Heart right ventricle (tissue), 16 donors: ENCODE measurements around the gene TTC7B. TPM values are rescaled to one million over a fixed set of nuclear protein-coding genes. Genes with fewer than 3 reads are reported as not detected.

Source experiments
- ATAC-seq, 8 donors: fragments of 200-7000 bp; cut with Tn5 transposase; one replicate each; pipeline ENCODE4 v1.9.1; 2020; ENCODE audit warnings: mild to moderate bottlenecking in 8 of 8, moderate library complexity in 8 of 8, moderate number of reproducible peaks in 1 of 8
- DNase-seq, 2 donors: peaks; one replicate each; pipeline ENCODE4 v3.0.0-alpha.2; 2020
- H3K27ac ChIP-seq, 10 donors: fragments of 200-600 bp; sonication (generic) in 2 of 10; one replicate each; pipeline versions ENCODE4 v1.5.0 to v1.8.0; 2020 to 2022; ENCODE audit warnings: mild to moderate bottlenecking in 3 of 10
- H3K27me3 ChIP-seq, 7 donors: fragments of 200-600 bp; one replicate each; pipeline ENCODE4 v1.8.0; 2021 to 2022; ENCODE audit warnings: mild to moderate bottlenecking in 2 of 7
- H3K36me3 ChIP-seq, 9 donors: fragments of 200-600 bp; sonication (generic) in 1 of 9; one replicate each; pipeline versions ENCODE4 v1.5.0 to v1.8.0; 2020 to 2022; ENCODE audit warnings: mild to moderate bottlenecking in 2 of 9
- H3K4me1 ChIP-seq, 9 donors: fragments of 200-600 bp; sonication (generic) in 1 of 9; one replicate each; pipeline versions ENCODE4 v1.5.0 to v1.8.0; 2020 to 2022; ENCODE audit warnings: mild to moderate bottlenecking in 4 of 9
- H3K4me3 ChIP-seq, 10 donors: fragments of 200-600 bp; sonication (generic) in 2 of 10; one replicate each; pipeline versions ENCODE4 v1.5.0 to v1.8.0; 2020 to 2022; ENCODE audit warnings: mild to moderate bottlenecking in 7 of 10, moderate library complexity in 2 of 10
- H3K9me3 ChIP-seq, 11 donors: fragments of 200-600 bp in 10 of 11; sonication (generic) in 2 of 11; one replicate each; pipeline versions ENCODE4 v1.5.0 to v1.8.0; 2013 to 2022; ENCODE audit warnings: mild to moderate bottlenecking in 2 of 11, control low read depth in 1 of 11, moderate library complexity in 1 of 11
- WGBS, 2 donors: extraction: QIAGEN DNeasy Blood & Tissue Kit; methylation state at CpG; one replicate each; pipeline ENCODE4 v1.1.7; 2013; ENCODE audit warnings: inconsistent platforms in 1 of 2; 5-methylcytosine and 5-hydroxymethylcytosine counted together
- intact Hi-C, 10 donors: fragments of 100-400 bp; cut with DNase I; formaldehyde crosslinking; loops; one replicate each; pipeline versions ENCODE4 v1.11.1 to v1.14.2; 2022
- polyA plus RNA-seq, 2 donors: library from polyadenylated mRNA; stranded (reverse); fragments of 200-250 nt; gene quantifications; one replicate each; pipeline ENCODE4 v1.2.3, GENCODE V29; 2013
- total RNA-seq, 10 donors: library from RNA; stranded (reverse); fragmentation: NEBNext Ultra II Directional in 3 of 10; extraction: Animal tissue kit (Norgen Biotek cat#: 25700) in 3 of 10; gene quantifications; one replicate each; pipeline versions ENCODE4 v1.2.1 to v1.2.4, GENCODE V29; 2021 to 2023
- TF ChIP-seq, protein P1 (sequence below), 9 donors: fragments of 200-600 bp; sonication (generic) in 2 of 9; IDR thresholded peaks; one replicate each; pipeline versions ENCODE4 v1.5.0 to v1.8.0; 2021 to 2022; ENCODE audit warnings: antibody characterized with exemption in 9 of 9, mild to moderate bottlenecking in 5 of 9, moderate library complexity in 1 of 9
- donor health status: Arrhythmogenic right ventricular cardiomyopathy.
- donor health status: ischemic (EF 13 %, LVEDD 7.1; RV severe dilation, severe dysfunction).
- donor health status: healthy with polysubstance abuse.
- donor health status: DM: no; HTN: yes; CAD: no.
- donor health status: DM: no; HTN: no; CAD: no.
- donor health status: ischemic (EF 25% LVEDD 6.9; RV normal size, moderate dysfunction).
- donor health status: ischemic (EF 25% LVEDD 5.7; RV mildly dilated, moderate dysfunction).
- donor health status: healthy.
- donor health status: DM: yes; HTN: yes; CAD: no.
- donor health status: Ischemic cardiomyopathy.
- donor health status: ischemic (EF 35%, LVEDD 5.7; RV mildly dilated, moderate dysfunction).
- donor health status: nonischemic (EF 11% LVEDD 7.7; RV severe dilation, severe dysfunction).
- donor health status: DM: yes; HTN: yes; CAD: no.
- donor health status: PGD.
- donor health status: ischemic (EF 29% LVEDD 5.4; RV normal size, mild dysfunction).
- donor health status: nonischemic (EF 23%, LVEDD 6.1; RV moderate dilation, normal function).

Gene TTC7B
- total and polyA plus RNA-seq, 12 donors = 23.0 to 79.4 (median 65.5) TPM

DNA sequence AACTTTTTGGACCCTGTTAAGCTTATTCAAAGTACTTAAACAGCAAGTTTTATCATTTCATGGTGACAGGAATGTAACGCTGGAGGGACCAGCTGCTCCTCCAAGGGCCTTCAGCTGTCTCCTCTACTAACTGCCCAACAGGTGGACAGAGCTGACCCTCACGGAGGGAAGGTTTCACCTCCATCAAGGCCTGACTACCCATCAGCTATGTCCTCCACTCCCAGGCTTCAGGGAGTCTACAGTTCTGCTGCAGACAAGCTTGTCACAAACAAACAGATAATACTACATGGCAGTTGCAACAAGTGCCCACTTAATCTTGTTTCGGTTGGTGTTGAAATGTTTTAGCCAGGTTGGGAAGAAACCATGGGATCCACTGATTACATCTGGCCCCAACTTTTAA lies 175.1 kb downstream of the TTC7B start:
- H3K4me1 ChIP-seq = peaks cover 2 to 41% (median 25%) of the 10 kb centered on the region in 9 donors
- peak overlapping the region in 7 of 10 donors; percentile 7 to 61 (median 26) for H3K27ac ChIP-seq
- no peak for DNase-seq
- H3K36me3 ChIP-seq = peaks cover 0 to 50% (median 0%) of the 10 kb centered on the region in 9 donors
- WGBS, 2 donors = 56 to 65% methylated on average over 3 of the region's 3 CpGs
- intact Hi-C loops = no loop called here
- TF ChIP-seq, protein P1, sequence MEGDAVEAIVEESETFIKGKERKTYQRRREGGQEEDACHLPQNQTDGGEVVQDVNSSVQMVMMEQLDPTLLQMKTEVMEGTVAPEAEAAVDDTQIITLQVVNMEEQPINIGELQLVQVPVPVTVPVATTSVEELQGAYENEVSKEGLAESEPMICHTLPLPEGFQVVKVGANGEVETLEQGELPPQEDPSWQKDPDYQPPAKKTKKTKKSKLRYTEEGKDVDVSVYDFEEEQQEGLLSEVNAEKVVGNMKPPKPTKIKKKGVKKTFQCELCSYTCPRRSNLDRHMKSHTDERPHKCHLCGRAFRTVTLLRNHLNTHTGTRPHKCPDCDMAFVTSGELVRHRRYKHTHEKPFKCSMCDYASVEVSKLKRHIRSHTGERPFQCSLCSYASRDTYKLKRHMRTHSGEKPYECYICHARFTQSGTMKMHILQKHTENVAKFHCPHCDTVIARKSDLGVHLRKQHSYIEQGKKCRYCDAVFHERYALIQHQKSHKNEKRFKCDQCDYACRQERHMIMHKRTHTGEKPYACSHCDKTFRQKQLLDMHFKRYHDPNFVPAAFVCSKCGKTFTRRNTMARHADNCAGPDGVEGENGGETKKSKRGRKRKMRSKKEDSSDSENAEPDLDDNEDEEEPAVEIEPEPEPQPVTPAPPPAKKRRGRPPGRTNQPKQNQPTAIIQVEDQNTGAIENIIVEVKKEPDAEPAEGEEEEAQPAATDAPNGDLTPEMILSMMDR (IDR thresholded peaks at IDR 0.05) = no peak
- ATAC-seq = peak in 3 of 8 donors; percentile 22 to 48 (median 32)
- no peak overlapping the region for H3K4me3 ChIP-seq
- no peaks in the 10 kb centered on the region for H3K27me3 ChIP-seq
- no peaks in the 10 kb centered on the region for H3K9me3 ChIP-seq

DNA sequence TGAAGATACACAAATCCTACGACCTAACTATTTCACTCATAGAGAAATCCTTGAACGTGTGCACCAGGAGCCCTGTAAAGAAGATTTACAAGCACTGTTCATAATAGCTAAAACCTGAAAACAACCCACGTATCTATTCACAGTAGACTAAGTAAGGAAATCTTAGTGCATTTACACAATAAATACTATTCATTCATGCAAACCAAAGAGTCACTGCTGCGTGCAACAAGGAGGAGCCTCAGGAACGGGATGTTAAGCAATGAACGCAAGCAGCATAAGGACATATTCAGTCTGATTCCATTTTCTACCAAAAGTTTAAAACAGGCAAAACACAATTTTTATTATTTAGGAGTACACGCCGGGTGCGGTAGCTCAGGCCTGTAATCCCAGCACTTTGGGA lies 176.6 kb downstream of the TTC7B start:
- TF ChIP-seq, protein P1 (IDR thresholded peaks at IDR 0.05) = no peak
- Histone ChIP-seq H3K27ac (no peak overlapping the region), H3K27me3 (no peaks in the 10 kb centered on the region), H3K4me1 (peaks cover 2 to 27% (median 17%) of the 10 kb centered on the region in 9 donors), H3K9me3 (no peaks in the 10 kb centered on the region), H3K4me3 (no peak overlapping the region), H3K36me3 (peaks cover 0 to 35% (median 0%) of the 10 kb centered on the region in 9 donors)
- intact Hi-C loops = loop anchor here in 1 of 10 donors (10.0 kb wide), 1 partner anchor 245 kb away; the partner anchor contains the start of gene CALM1
- DNase-seq (no peak), ATAC-seq (no peak)
- 96 to 98% methylated on average over 9 of the region's 9 CpGs for WGBS, 2 donors

DNA sequence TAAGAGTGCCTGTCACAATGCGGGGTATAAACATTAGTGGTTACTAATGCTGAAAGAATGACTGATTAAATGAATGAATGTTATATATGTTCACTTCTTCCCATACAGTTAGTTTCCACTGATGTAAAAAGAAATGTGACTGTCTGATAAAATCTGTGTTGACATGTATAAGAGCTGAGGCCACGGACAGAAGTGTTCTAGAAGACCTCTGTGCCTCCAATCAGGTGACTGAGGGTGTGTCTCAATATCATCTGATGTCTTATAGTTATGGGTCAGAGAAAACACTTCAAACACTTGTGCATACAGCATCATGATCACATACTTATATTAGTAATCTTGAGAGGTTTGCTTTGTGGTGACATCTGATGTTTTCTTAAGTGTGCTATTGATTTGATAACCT lies 183.4 kb downstream of the TTC7B start:
- peaks cover 1 to 37% (median 25%) of the 10 kb centered on the region in 9 donors for H3K4me1 ChIP-seq
- ATAC-seq = no peak
- WGBS, 2 donors = 77 to 81% methylated on average over 2 of the region's 2 CpGs
- H3K4me3 ChIP-seq = no peak overlapping the region
- no peaks in the 10 kb centered on the region for H3K36me3 ChIP-seq
- H3K9me3 ChIP-seq = no peaks in the 10 kb centered on the region
- no peaks in the 10 kb centered on the region for H3K27me3 ChIP-seq
- no peak for DNase-seq
- TF ChIP-seq, protein P1 (IDR thresholded peaks at IDR 0.05) = no peak
- H3K27ac ChIP-seq = no peak overlapping the region
- intact Hi-C loops = loop anchor here in 1 of 10 donors (10.0 kb wide), 1 partner anchor 238 kb away; the partner anchor contains the start of gene CALM1

DNA sequence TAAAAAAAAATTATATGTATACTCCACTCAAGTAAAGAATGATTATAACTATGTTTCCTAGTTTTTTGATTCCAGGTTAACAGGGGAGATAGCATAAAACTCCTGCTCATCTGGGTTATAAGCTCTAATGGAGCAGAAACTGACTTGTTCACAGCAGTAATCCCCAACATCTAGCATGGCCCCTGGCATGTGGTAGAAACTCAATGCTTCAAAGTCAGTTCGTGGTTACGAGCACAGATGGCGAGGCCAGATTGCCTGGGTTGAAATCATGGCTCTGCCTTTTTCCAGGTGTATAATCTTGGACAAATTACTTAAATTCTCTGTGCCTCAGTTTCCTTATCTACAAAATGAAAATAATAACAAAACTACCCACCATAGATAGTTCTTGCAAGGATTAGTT lies 183.8 kb downstream of the TTC7B start:
- Histone ChIP-seq H3K4me3 (no peak overlapping the region), H3K27me3 (no peaks in the 10 kb centered on the region), H3K9me3 (no peaks in the 10 kb centered on the region), H3K27ac (no peak overlapping the region), H3K36me3 (no peaks in the 10 kb centered on the region), H3K4me1 (peaks cover 6 to 41% (median 30%) of the 10 kb centered on the region in 9 donors)
- intact Hi-C loops = loop anchor here in 1 of 10 donors (10.0 kb wide), 1 partner anchor 238 kb away; the partner anchor contains the start of gene CALM1
- TF ChIP-seq, protein P1 (IDR thresholded peaks at IDR 0.05) = no peak
- DNase-seq (no peak), ATAC-seq (no peak)
- WGBS, 2 donors = 94 to 97% methylated on average over 3 of the region's 3 CpGs
